HEK293T (cell line): Measurements from ENCODE around the gene PRR3.

Experiments used
- CTCF ChIA-PET: fragments of 350-600 bp; formaldehyde crosslinking; extraction: SDS; loops from one replicate; lab custom pipeline; 2021; ENCODE audit warnings: antibody characterized with exemption, inconsistent platforms; lab: Yijun Ruan, JAX
- POLR2A ChIA-PET: fragments of 350-600 bp; formaldehyde crosslinking; extraction: SDS; loops from one replicate; lab custom pipeline; 2020; ENCODE audit warnings: antibody characterized with exemption, inconsistent platforms; lab: Yijun Ruan, JAX
- DNase-seq: peaks from one replicate; pipeline ENCODE4 v3.0.0; 2012; ENCODE audit warnings: mixed read lengths; ENCODE audit errors: extremely low spot score
- ARNT ChIP-seq: fragments of 450-650 bp; IDR thresholded peaks from 2 replicates; pipeline ENCODE4 v1.6.1; 2017; ENCODE audit warnings: mild to moderate bottlenecking
- BHLHE40 ChIP-seq: fragments of 450-650 bp; IDR thresholded peaks from 2 replicates; pipeline ENCODE4 v1.6.1; 2016; ENCODE audit warnings: mild to moderate bottlenecking, moderate library complexity, borderline replicate concordance
- CTBP1 ChIP-seq: fragments of 450-650 bp; IDR thresholded peaks from 2 replicates; pipeline ENCODE4 v1.6.1; 2016; ENCODE audit warnings: borderline replicate concordance
- ELF4 ChIP-seq: fragments of 450-650 bp; IDR thresholded peaks from 2 replicates; pipeline ENCODE4 v1.6.1; 2017; ENCODE audit warnings: antibody characterized with exemption
- FOXA1 ChIP-seq: fragments of 450-650 bp; IDR thresholded peaks from 2 replicates; pipeline ENCODE4 v1.6.1; 2016; ENCODE audit warnings: mild to moderate bottlenecking
- FOXK2 ChIP-seq: fragments of 450-650 bp; IDR thresholded peaks from 2 replicates; pipeline ENCODE4 v1.6.1; 2016; ENCODE audit warnings: mild to moderate bottlenecking
- FOXM1 ChIP-seq: fragments of 450-650 bp; IDR thresholded peaks from 2 replicates; pipeline ENCODE4 v1.6.1; 2017; ENCODE audit warnings: mild to moderate bottlenecking, borderline replicate concordance
- HDGF ChIP-seq: fragments of 450-650 bp; IDR thresholded peaks from 2 replicates; pipeline ENCODE4 v1.6.1; 2017; ENCODE audit warnings: antibody characterized with exemption, borderline replicate concordance
- L3MBTL2 ChIP-seq: fragments of 450-650 bp; conservative IDR thresholded peaks from 2 replicates; pipeline ENCODE4 v1.6.1; 2016; ENCODE audit warnings: mild to moderate bottlenecking
- LEF1 ChIP-seq: fragments of 450-650 bp; IDR thresholded peaks from 2 replicates; pipeline ENCODE4 v1.6.1; 2017; ENCODE audit warnings: mild to moderate bottlenecking, borderline replicate concordance
- NFRKB ChIP-seq: fragments of 450-650 bp; IDR thresholded peaks from 2 replicates; pipeline ENCODE4 v1.6.1; 2016; ENCODE audit warnings: mild to moderate bottlenecking, moderate library complexity
- PKNOX1 ChIP-seq: fragments of 450-650 bp; IDR thresholded peaks from 2 replicates; pipeline ENCODE4 v1.6.1; 2016
- SP1 ChIP-seq: fragments of 450-650 bp; IDR thresholded peaks from 2 replicates; pipeline ENCODE4 v1.6.1; 2017
- SUZ12 ChIP-seq: fragments of 450-650 bp; IDR thresholded peaks from 2 replicates; pipeline ENCODE4 v1.6.1; 2016; ENCODE audit warnings: mild to moderate bottlenecking
- TARDBP ChIP-seq: fragments of 450-650 bp; IDR thresholded peaks from 2 replicates; pipeline ENCODE4 v1.6.1; 2016
- ZNF384 ChIP-seq: fragments of 450-650 bp; IDR thresholded peaks from 2 replicates; pipeline ENCODE4 v1.6.1; 2016

Gene PRR3

GRCh38 chr6:30598912-30599624, 42.0 kb downstream of the PRR3 start:
- no peak for TF ChIP-seq L3MBTL2
- no peak for TF ChIP-seq SP1
- TF ChIP-seq SUZ12 = no peak
- TF ChIP-seq LEF1 = no peak
- no peak for TF ChIP-seq FOXM1
- TF ChIP-seq PKNOX1 = peak; percentile 42; the same call in 1 of the 2 replicates
- peak; percentile 50 for TF ChIP-seq ZNF384
- TF ChIP-seq HDGF = no peak
- CTCF ChIA-PET = interaction anchor here (1.0 kb wide), 1 partner anchor 54 kb away, joined by 5 read pairs; no protein-coding TSS in a partner anchor
- POLR2A ChIA-PET = interaction anchor here (1.1 to 7.0 kb wide), 4 partner anchors 9 to 42 kb away, joined by 3 to 90 read pairs (median 11); partner anchors contain the start of gene PRR3
- DNase-seq = no peak

GRCh38 chr6:30599625-30600324, 42.7 kb downstream of the PRR3 start:
- POLR2A ChIA-PET = interaction anchor here (1.0 to 7.0 kb wide), 5 partner anchors 9 to 55 kb away, joined by 3 to 90 read pairs (median 7); partner anchors contain the start of gene PRR3
- DNase-seq = no peak
- no peak for TF ChIP-seq L3MBTL2
- no peak for TF ChIP-seq PKNOX1
- no peak for TF ChIP-seq SUZ12
- TF ChIP-seq TARDBP = no peak
- no peak for TF ChIP-seq ARNT
- TF ChIP-seq NFRKB = no peak
- TF ChIP-seq ZNF384 = no peak
- no peak for TF ChIP-seq SP1
- no peak for TF ChIP-seq HDGF
- no peak for TF ChIP-seq ELF4
- TF ChIP-seq FOXK2 = no peak
- CTCF ChIA-PET = no interaction called here

GRCh38 chr6:30600451-30600961, 43.4 kb downstream of the PRR3 start:
- POLR2A ChIA-PET = interaction anchor here (1.0 to 7.0 kb wide), 5 partner anchors 10 to 56 kb away, joined by 3 to 90 read pairs (median 7); partner anchors contain the start of gene PRR3
- TF ChIP-seq CTBP1 (no peak), ELF4 (no peak), SP1 (no peak), ARNT (no peak), PKNOX1 (no peak), TARDBP (no peak), SUZ12 (no peak), L3MBTL2 (no peak), LEF1 (no peak)
- no peak for DNase-seq

GRCh38 chr6:30601436-30601814, 44.3 kb downstream of the PRR3 start:
- no peak for DNase-seq
- POLR2A ChIA-PET = interaction anchor here (0.9 to 7.0 kb wide), 3 partner anchors 11 to 25 kb away, joined by 3 to 90 read pairs (median 17); no protein-coding TSS in a partner anchor
- TF ChIP-seq NFRKB (no peak), SP1 (no peak), ZNF384 (no peak), HDGF (no peak), SUZ12 (no peak), CTBP1 (no peak), BHLHE40 (no peak), TARDBP (no peak), FOXM1 (no peak), FOXA1 (no peak), FOXK2 (no peak), ARNT (no peak), LEF1 (no peak), ELF4 (no peak), PKNOX1 (no peak), L3MBTL2 (no peak)
- CTCF ChIA-PET = interaction anchor here (1.3 to 1.5 kb wide), 2 partner anchors 11 to 129 kb away, joined by 4 to 5 read pairs; no protein-coding TSS in a partner anchor

More at GRCh38 chr6:30600451-30600961, 43.4 kb downstream of the PRR3 start:
- CTCF ChIA-PET = interaction anchor here (1.3 to 1.5 kb wide), 2 partner anchors 12 to 130 kb away, joined by 4 to 5 read pairs; no protein-coding TSS in a partner anchor
